Muscle layer of colon (tissue), 2 donors: Measurements from ENCODE around the gene JAK1.

Source experiments
- H3K27ac ChIP-seq: one replicate; pipeline ENCODE4 v1.7.0; 2013; ENCODE audit warnings: low read depth, mild to moderate bottlenecking, low read length, moderate library complexity
- H3K27me3 ChIP-seq, 2 donors: one replicate each; pipeline ENCODE4 v1.7.0; 2013; ENCODE audit warnings: low read length in 2 of 2, mild to moderate bottlenecking in 2 of 2; ENCODE audit not compliant: insufficient read depth in 2 of 2, control insufficient read depth in 1 of 2
- H3K36me3 ChIP-seq: one replicate; pipeline ENCODE4 v1.7.0; 2013; ENCODE audit warnings: mild to moderate bottlenecking, low read length; ENCODE audit not compliant: insufficient read depth
- H3K4me1 ChIP-seq: one replicate; pipeline ENCODE4 v1.7.0; 2013; ENCODE audit warnings: mild to moderate bottlenecking, low read length; ENCODE audit not compliant: insufficient read depth
- H3K4me3 ChIP-seq, 2 donors: one replicate each; pipeline ENCODE4 v1.7.0; 2013; ENCODE audit warnings: low read length in 2 of 2, low read depth in 1 of 2, mild to moderate bottlenecking in 1 of 2, moderate library complexity in 1 of 2
- H3K9ac ChIP-seq: one replicate; pipeline ENCODE4 v1.7.0; 2013; ENCODE audit warnings: low read length
- H3K9me3 ChIP-seq: one replicate; pipeline ENCODE4 v1.7.0; 2013; ENCODE audit warnings: mild to moderate bottlenecking, low read length
- donor health status: abdominal sarcoma.
- donor health status: Adenocarcinoma of cecum.

The JAK1 gene

GRCh38 chr1:64896551-64896950 lies 69.8 kb downstream of the JAK1 start:
- Histone ChIP-seq H3K9me3 (no peaks in the 10 kb centered on the region), H3K36me3 (no peaks in the 10 kb centered on the region), H3K9ac (no peak overlapping the region), H3K4me3 (no peak overlapping the region), H3K27me3 (no peaks in the 10 kb centered on the region), H3K4me1 (peaks cover 38% of the 10 kb centered on the region), H3K27ac (no peak overlapping the region)

- Histone ChIP-seq H3K9me3 (no peaks in the 10 kb centered on the region), H3K9ac (no peak overlapping the region), H3K4me1 (peaks cover 49% of the 10 kb centered on the region), H3K4me3 (no peak overlapping the region), H3K27me3 (no peaks in the 10 kb centered on the region), H3K36me3 (no peaks in the 10 kb centered on the region), H3K27ac (no peak overlapping the region)
Measured at GRCh38 chr1:64895500-64895899, 70.8 kb downstream of the JAK1 start.

- Histone ChIP-seq H3K9ac (no peak overlapping the region), H3K27me3 (no peaks in the 10 kb centered on the region), H3K36me3 (no peaks in the 10 kb centered on the region), H3K27ac (no peak overlapping the region), H3K4me1 (peaks cover 58% of the 10 kb centered on the region), H3K9me3 (no peaks in the 10 kb centered on the region), H3K4me3 (no peak overlapping the region)
Measured at GRCh38 chr1:64894438-64895196, 71.7 kb downstream of the JAK1 start.

GRCh38 chr1:64893921-64894320 lies 72.4 kb downstream of the JAK1 start:
- Histone ChIP-seq H3K4me1 (peaks cover 56% of the 10 kb centered on the region), H3K4me3 (no peak overlapping the region), H3K9me3 (no peaks in the 10 kb centered on the region), H3K9ac (no peak overlapping the region), H3K27me3 (no peaks in the 10 kb centered on the region), H3K27ac (no peak overlapping the region), H3K36me3 (no peaks in the 10 kb centered on the region)

GRCh38 chr1:64892576-64893573 lies 73.5 kb downstream of the JAK1 start:
- no peaks in the 10 kb centered on the region for H3K9me3 ChIP-seq
- no peaks in the 10 kb centered on the region for H3K36me3 ChIP-seq
- no peak overlapping the region for H3K27ac ChIP-seq
- no peaks in the 10 kb centered on the region for H3K27me3 ChIP-seq
- H3K4me1 ChIP-seq: peaks cover 46% of the 10 kb centered on the region
- no peak overlapping the region for H3K9ac ChIP-seq
- no peak overlapping the region for H3K4me3 ChIP-seq

GRCh38 chr1:64891448-64891825 lies 74.9 kb downstream of the JAK1 start:
- no peak overlapping the region for H3K27ac ChIP-seq
- H3K4me1 ChIP-seq: peaks cover 46% of the 10 kb centered on the region
- H3K36me3 ChIP-seq: no peaks in the 10 kb centered on the region
- no peak overlapping the region for H3K4me3 ChIP-seq
- no peak overlapping the region for H3K9ac ChIP-seq
- H3K9me3 ChIP-seq: no peaks in the 10 kb centered on the region
- no peaks in the 10 kb centered on the region for H3K27me3 ChIP-seq

GRCh38 chr1:64890699-64891447 lies 75.5 kb downstream of the JAK1 start:
- H3K4me3 ChIP-seq: no peak overlapping the region
- no peaks in the 10 kb centered on the region for H3K36me3 ChIP-seq
- H3K9ac ChIP-seq: no peak overlapping the region
- no peaks in the 10 kb centered on the region for H3K9me3 ChIP-seq
- no peak overlapping the region for H3K27ac ChIP-seq
- peaks cover 46% of the 10 kb centered on the region for H3K4me1 ChIP-seq
- no peaks in the 10 kb centered on the region for H3K27me3 ChIP-seq

GRCh38 chr1:64887689-64888217 lies 78.6 kb downstream of the JAK1 start:
- no peak overlapping the region for H3K27ac ChIP-seq

GRCh38 chr1:64886877-64887276 lies 79.5 kb downstream of the JAK1 start:
- H3K4me1 ChIP-seq: peaks cover 25% of the 10 kb centered on the region
- no peak overlapping the region for H3K4me3 ChIP-seq
- H3K9me3 ChIP-seq: no peaks in the 10 kb centered on the region
- no peak overlapping the region for H3K9ac ChIP-seq
- no peaks in the 10 kb centered on the region for H3K27me3 ChIP-seq
- H3K36me3 ChIP-seq: peaks cover 12% of the 10 kb centered on the region
- no peak overlapping the region for H3K27ac ChIP-seq

More at GRCh38 chr1:64887689-64888217, 78.6 kb downstream of the JAK1 start:
- Histone ChIP-seq H3K4me1 (peaks cover 33% of the 10 kb centered on the region), H3K9me3 (no peaks in the 10 kb centered on the region), H3K9ac (no peak overlapping the region), H3K4me3 (no peak overlapping the region), H3K36me3 (peaks cover 6% of the 10 kb centered on the region), H3K27me3 (no peaks in the 10 kb centered on the region)

- Histone ChIP-seq H3K4me3 (no peak overlapping the region), H3K9me3 (no peaks in the 10 kb centered on the region), H3K27me3 (no peaks in the 10 kb centered on the region), H3K27ac (no peak overlapping the region), H3K4me1 (peaks cover 12% of the 10 kb centered on the region), H3K36me3 (peaks cover 17% of the 10 kb centered on the region), H3K9ac (no peak overlapping the region)
Measured at GRCh38 chr1:64885648-64886047, 80.7 kb downstream of the JAK1 start.
